PC-3 (cell line): ENCODE measurements around the gene SCD5. TPM values are rescaled to one million over a fixed set of nuclear protein-coding genes. Genes with fewer than 3 reads are reported as not detected.

ENCODE experiments used
- ATAC-seq: fragments of 200-7000 bp; cut with Tn5 transposase; 2 replicates; pipeline ENCODE4 v1.9.1; 2020; ENCODE audit warnings: mild to moderate bottlenecking, moderate library complexity
- BruUV-seq: library from RNA; stranded (reverse); fragments of 400-500 nt; replicated peaks from 2 replicates; lab custom pipeline; 2021; lab: Mats Ljungman, UMichigan
- CTCF ChIA-PET: fragments of 300-600 bp; sonication (Branson Sonifier 250); formaldehyde crosslinking; loops from one replicate; lab custom pipeline; 2022; ENCODE audit warnings: antibody characterized with exemption; lab: Charles Lee
- POLR2A ChIA-PET: fragments of 300-600 bp; sonication (Branson Sonifier 250); formaldehyde crosslinking; loops from one replicate; lab custom pipeline; 2022; ENCODE audit warnings: antibody characterized with exemption; ENCODE audit not compliant: unreplicated experiment; lab: Charles Lee
- DNase-seq: peaks from one replicate; pipeline ENCODE4 v3.0.0-alpha.2; 2015
- H2AFZ ChIP-seq: fragments of 300-600 bp; sonication (generic); 2 replicates; pipeline ENCODE4 v1.6.0; 2016; ENCODE audit warnings: antibody characterized with exemption, low read length
- H3F3A ChIP-seq: fragments of 300-600 bp; sonication (generic); one replicate; pipeline ENCODE4 v1.6.0; 2017; ENCODE audit warnings: antibody characterized with exemption, low read length, control low read depth, mild to moderate bottlenecking; ENCODE audit not compliant: unreplicated experiment
- H3K27ac ChIP-seq: fragments of 300-600 bp; sonication (generic); 2 replicates; pipeline ENCODE4 v1.5.1; 2016; ENCODE audit warnings: mild to moderate bottlenecking, low read length
- H3K27me3 ChIP-seq: fragments of 300-600 bp; sonication (generic); 2 replicates; pipeline ENCODE4 v1.6.1; 2016; ENCODE audit warnings: low read length, mixed read lengths
- H3K36me3 ChIP-seq: fragments of 300-600 bp; sonication (generic); 2 replicates; pipeline ENCODE4 v1.6.1; 2016; ENCODE audit warnings: low read depth, mixed run types, low read length, mixed read lengths
- H3K4me1 ChIP-seq: fragments of 300-600 bp; sonication (generic); 2 replicates; pipeline ENCODE4 v1.5.1; 2016; ENCODE audit warnings: low read length; ENCODE audit not compliant: insufficient read depth
- H3K4me2 ChIP-seq: fragments of 300-600 bp; sonication (generic); 2 replicates; pipeline ENCODE4 v1.6.0; 2016; ENCODE audit warnings: low read length
- H3K4me3 ChIP-seq: fragments of 300-600 bp; sonication (generic); 2 replicates; pipeline ENCODE4 v1.5.1; 2016; ENCODE audit warnings: mild to moderate bottlenecking, low read length, mixed read lengths
- H3K79me2 ChIP-seq: fragments of 300-600 bp; sonication (generic); 2 replicates; pipeline ENCODE4 v1.6.1; 2017; ENCODE audit warnings: low read length, mixed read lengths
- H3K9ac ChIP-seq: fragments of 300-600 bp; sonication (generic); 2 replicates; pipeline ENCODE4 v1.6.0; 2016; ENCODE audit warnings: mild to moderate bottlenecking, low read length
- H3K9me2 ChIP-seq: fragments of 300-600 bp; sonication (generic); replicated peaks from 2 replicates; pipeline ENCODE4 v1.6.1; 2016; ENCODE audit warnings: mixed run types, low read length, mixed read lengths
- H3K9me3 ChIP-seq: fragments of 300-600 bp; sonication (generic); 2 replicates; pipeline ENCODE4 v1.6.1; 2016; ENCODE audit warnings: low read length, mixed read lengths
- H4K20me1 ChIP-seq: fragments of 300-600 bp; sonication (generic); 2 replicates; pipeline ENCODE4 v1.6.1; 2016; ENCODE audit warnings: low read length, mixed read lengths
- CTCF ChIP-seq: fragments of 300-600 bp; sonication (generic); conservative IDR thresholded peaks from 2 replicates; pipeline ENCODE4 v1.5.1; 2017; ENCODE audit warnings: antibody characterized with exemption, low read depth, mild to moderate bottlenecking, low read length
- EZH2 ChIP-seq: fragments of 300-600 bp; sonication (generic); IDR thresholded peaks from one replicate; pipeline ENCODE4 v1.6.1; 2017; ENCODE audit warnings: antibody characterized with exemption, mild to moderate bottlenecking, low read length; ENCODE audit not compliant: unreplicated experiment
- EZH2phosphoT487 ChIP-seq: fragments of 300-600 bp; sonication (generic); IDR thresholded peaks from 2 replicates; pipeline ENCODE4 v1.6.1; 2018; ENCODE audit warnings: mild to moderate bottlenecking, antibody characterized with exemption, low read length, borderline replicate concordance
- intact Hi-C: fragments of 100-400 bp; cut with micrococcal nuclease; formaldehyde crosslinking; loops from 2 replicates; pipeline ENCODE4 v1.9.0; 2023
- total RNA-seq: library from RNA; depleted of rRNA; stranded (reverse); fragments of >200 nt; gene quantifications from 2 replicates; pipeline ENCODE4 v1.2.3, GENCODE V29; 2014

Gene SCD5
- total RNA-seq, 1 experiment from 2014 or later = 3.8 TPM

- Histone ChIP-seq H3K4me3 (no peak overlapping the region), H3K36me3 (peaks cover 28% of the 10 kb centered on the region), H3K4me1 (no peaks in the 10 kb centered on the region), H3K4me2 (no peak overlapping the region), H3K27me3 (no peaks in the 10 kb centered on the region), H4K20me1 (no peaks in the 10 kb centered on the region), H3K27ac (no peak overlapping the region), H2AFZ (no peak overlapping the region), H3K79me2 (no peaks in the 10 kb centered on the region), H3K9me3 (no peaks in the 10 kb centered on the region), H3F3A (no peaks in the 10 kb centered on the region), H3K9me2 (no peaks in the 10 kb centered on the region), H3K9ac (no peak overlapping the region)
- intact Hi-C loops = no loop called here
- POLR2A ChIA-PET = no interaction called here
- no TSS peak for BruUV-seq
- TF ChIP-seq EZH2phosphoT487 = no peak
- TF ChIP-seq EZH2 = no peak
- TF ChIP-seq CTCF = no peak
- DNase-seq (no peak), ATAC-seq (no peak)
- CTCF ChIA-PET = no interaction called here
Observed at GRCh38 chr4:82825425-82825824, 26.8 kb upstream of the SCD5 start.

GRCh38 chr4:82823062-82823461, 24.5 kb upstream of the SCD5 start:
- intact Hi-C loops = no loop called here
- Histone ChIP-seq H3K27me3 (no peaks in the 10 kb centered on the region), H3K9me3 (no peaks in the 10 kb centered on the region), H3K9ac (no peak overlapping the region), H2AFZ (no peak overlapping the region), H3K4me2 (no peak overlapping the region), H3K4me3 (no peak overlapping the region), H3K79me2 (no peaks in the 10 kb centered on the region), H3K4me1 (no peaks in the 10 kb centered on the region), H3K9me2 (no peaks in the 10 kb centered on the region), H3K36me3 (peaks cover 28% of the 10 kb centered on the region), H3F3A (no peaks in the 10 kb centered on the region), H4K20me1 (no peaks in the 10 kb centered on the region), H3K27ac (no peak overlapping the region)
- peak; percentile 27 for ATAC-seq
- TF ChIP-seq EZH2 (no peak), CTCF (no peak), EZH2phosphoT487 (no peak)
- BruUV-seq = no TSS peak
- ChIA-PET CTCF (no interaction called here), POLR2A (no interaction called here)
- peak; percentile 12 for DNase-seq

GRCh38 chr4:82820689-82821088, 22.1 kb upstream of the SCD5 start:
- CTCF ChIA-PET = no interaction called here
- Histone ChIP-seq H3K36me3 (peaks cover 28% of the 10 kb centered on the region), H2AFZ (no peak overlapping the region), H3K27ac (no peak overlapping the region), H3F3A (no peaks in the 10 kb centered on the region), H3K4me2 (no peak overlapping the region), H3K9me2 (no peaks in the 10 kb centered on the region), H3K27me3 (no peaks in the 10 kb centered on the region), H3K9me3 (no peaks in the 10 kb centered on the region), H4K20me1 (no peaks in the 10 kb centered on the region), H3K9ac (no peak overlapping the region), H3K4me1 (no peaks in the 10 kb centered on the region), H3K79me2 (no peaks in the 10 kb centered on the region), H3K4me3 (no peak overlapping the region)
- no peak for DNase-seq
- no TSS peak for BruUV-seq
- intact Hi-C loops = no loop called here
- no peak for ATAC-seq
- TF ChIP-seq CTCF = no peak
- no peak for TF ChIP-seq EZH2phosphoT487
- no peak for TF ChIP-seq EZH2
- POLR2A ChIA-PET = no interaction called here
